GM21360 (cell line): ENCODE results near the gene STAT5A.
"Not testable (repeated sequence)": the region's sequence is repeated elsewhere in the genome, so short reads cannot be mapped to it uniquely, and the experiment has no call there.

Source experiments
- ATAC-seq: cut with Tn5 transposase; IDR thresholded peaks from one replicate; pipeline ENCODE4 v1.9.1; 2021; ENCODE audit warnings: mild to moderate bottlenecking, moderate library complexity; ENCODE audit not compliant: unreplicated experiment

The STAT5A gene

DNA sequence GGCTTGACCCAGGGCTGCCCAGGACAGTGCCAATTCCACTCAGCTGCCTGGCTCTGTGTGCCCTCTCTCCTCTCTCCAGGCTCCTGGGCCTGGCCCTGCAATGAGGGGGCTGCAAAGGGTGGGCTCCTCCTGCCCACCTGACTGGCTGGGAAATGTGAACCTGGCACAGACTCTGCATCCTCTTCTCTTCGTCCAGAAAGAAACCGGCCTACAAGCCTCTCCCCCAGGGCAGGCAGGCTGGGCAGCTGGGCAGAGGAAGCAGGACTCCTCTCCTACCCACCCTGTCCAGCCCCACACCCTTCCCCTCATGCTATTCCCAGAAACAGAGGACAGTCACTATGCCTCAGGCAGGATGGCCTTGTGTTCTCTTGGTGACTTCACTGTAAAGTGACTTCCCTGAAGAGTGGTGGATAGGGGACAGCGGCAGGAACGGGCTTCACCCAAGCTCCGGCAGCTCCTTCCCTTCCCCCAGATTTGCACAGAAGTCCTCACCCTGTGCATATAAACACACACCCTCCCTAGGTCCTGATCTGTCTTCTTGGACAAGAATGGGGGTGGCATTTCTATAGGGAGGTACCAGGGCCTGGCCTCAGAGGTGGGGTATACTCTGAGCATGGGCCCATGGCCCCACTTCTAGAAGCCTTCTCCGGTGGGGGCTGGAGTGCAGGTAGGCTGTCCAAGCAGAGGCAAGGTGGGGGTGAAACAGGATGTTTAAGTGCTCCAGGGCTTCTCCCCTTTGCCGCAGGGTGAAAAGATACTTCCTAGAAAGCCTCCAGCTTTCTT is 4.9 kb upstream of the STAT5A start:
- ATAC-seq, result no peak

DNA sequence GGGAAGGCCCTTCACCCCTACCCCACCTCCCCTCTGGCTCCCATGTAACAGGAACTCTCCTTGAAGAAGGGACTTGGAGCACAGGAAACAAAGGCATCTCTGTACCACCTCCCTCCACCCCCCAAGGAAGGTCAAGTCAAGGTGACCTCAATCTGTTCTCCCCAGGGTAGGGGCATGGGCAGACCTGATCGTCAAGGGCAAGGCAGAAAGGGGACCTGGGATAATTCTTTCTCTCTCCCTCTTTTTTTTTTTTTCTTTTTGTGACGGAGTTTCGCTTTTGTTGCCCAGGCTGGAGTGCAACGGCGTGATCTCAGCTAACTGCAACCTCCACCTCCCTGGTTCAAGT is 4.3 kb upstream of the STAT5A start:
- ATAC-seq, result no peak

DNA sequence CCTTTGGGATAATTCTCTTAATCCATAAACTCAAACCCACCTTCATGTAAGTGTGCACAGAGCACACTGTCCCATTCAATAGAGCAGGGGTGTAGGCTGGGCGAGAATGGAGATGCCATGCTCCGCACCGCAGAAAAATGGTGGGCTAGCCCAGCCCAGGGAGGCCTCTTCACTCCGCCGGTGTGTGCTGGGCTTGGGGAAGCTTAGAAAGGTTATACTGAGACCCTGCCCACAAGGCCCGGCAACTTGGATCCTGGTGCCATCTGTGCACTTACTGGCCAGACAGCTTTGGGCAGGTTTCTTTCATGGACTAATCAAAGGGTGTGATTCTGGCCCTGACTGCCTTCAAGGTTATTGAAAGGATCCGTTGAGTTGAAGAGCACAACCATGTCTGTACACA is 3.7 kb upstream of the STAT5A start:
- ATAC-seq, result no peak

DNA sequence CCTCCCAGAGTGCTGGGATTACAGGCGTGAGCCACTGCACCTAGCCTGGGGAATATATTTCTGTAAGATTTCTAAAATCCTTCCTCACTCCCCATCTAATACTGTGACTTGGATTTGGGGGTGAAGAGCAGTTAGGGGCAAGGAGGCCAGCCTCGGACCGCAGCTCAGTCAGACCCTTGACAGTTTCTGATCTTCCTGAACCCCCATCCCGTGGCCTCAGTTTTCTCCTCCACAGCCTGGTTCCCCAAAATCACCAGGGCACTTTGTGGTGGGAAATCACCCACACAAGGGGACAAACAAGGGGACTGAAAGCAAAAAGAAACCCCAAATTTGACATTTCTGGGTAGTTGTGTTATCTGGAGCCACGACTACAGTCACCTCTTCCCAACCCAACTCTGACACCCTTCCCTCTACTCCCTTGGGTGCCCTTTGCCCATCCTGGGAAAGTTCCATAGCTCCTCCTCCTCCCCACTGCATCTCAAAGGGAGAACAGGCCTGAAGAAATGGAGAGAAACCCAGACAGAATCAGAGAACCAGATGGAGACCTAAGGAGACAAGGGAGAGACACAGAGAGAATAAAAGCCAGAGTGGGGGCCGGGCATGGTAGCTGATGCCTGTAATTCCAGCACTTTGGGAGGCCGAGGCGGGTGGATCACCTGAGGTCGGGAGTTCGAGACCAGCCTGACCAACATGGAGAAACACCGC is 2.8 kb upstream of the STAT5A start:
- no peak for ATAC-seq

DNA sequence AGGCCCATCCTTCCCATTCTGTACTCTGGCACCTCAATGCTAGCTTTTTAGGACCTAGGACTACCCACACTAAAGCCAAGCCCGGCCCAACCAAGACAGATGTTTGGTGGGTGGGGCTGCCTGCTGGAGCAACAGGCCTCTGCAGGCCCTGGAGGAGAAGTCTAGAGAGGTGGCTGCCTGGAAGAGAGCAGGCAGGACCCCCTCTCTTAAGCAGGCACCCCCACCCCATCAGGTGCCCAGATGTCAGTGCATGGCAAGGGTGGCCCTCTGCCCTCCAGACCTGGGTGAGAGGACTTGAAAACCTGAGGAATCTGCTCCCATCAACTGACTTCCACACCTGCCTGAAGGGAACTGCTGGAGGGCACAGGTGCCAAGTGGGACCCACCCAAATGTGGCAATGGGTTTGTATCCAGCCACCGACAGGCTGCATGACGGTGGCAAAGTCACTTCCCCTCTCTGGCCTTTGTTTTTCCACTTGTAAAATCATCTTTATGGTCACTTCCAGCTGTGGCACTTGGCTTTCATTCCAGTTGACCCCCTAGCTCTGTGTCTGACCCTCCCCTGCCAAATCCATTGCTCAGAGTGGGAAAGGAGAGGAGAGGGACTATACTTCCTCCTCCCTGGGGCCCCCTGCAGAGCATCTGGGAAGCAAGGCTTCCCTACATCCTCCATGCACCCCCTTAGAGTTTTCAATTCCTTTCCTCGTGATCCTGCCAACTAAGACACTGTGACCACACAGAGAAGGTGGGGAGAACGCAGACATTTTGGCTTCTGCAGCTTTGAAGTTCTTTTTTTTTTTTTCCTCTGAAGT is 1.7 kb upstream of the STAT5A start:
- no peak for ATAC-seq

DNA sequence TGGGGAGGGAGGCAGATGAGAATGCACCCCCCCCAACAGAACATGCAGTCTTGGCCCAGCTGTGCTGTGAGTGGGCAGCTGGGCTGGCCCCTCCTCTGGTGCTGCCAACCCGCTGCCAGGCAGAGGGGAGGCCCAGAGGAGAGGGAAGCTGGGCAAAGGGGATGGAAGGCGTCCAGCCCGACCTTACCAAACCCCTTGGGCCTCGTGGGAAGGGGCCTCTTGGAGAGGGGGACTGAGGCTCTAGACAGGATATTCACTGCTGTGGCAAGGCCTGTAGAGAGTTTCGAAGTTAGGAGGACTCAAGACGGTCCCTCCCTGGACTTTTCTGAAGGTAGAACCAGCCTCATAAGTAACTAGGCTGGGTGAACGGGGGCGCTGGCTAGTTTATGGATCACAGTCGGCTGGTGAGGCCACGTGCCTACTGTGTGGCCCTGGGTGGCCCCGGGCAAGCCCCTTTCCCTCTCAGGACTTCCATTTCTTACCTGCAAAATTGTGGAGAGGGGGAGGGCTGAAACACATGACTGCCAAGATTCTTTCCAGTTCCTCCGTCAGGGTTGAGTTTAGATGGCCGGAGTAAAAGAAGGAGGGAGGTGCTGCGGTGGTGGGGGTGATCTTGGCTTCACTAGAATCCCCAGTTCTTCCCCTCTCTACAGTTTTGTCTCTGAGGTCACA is 857 bp upstream of the STAT5A start:
- no peak for ATAC-seq

DNA sequence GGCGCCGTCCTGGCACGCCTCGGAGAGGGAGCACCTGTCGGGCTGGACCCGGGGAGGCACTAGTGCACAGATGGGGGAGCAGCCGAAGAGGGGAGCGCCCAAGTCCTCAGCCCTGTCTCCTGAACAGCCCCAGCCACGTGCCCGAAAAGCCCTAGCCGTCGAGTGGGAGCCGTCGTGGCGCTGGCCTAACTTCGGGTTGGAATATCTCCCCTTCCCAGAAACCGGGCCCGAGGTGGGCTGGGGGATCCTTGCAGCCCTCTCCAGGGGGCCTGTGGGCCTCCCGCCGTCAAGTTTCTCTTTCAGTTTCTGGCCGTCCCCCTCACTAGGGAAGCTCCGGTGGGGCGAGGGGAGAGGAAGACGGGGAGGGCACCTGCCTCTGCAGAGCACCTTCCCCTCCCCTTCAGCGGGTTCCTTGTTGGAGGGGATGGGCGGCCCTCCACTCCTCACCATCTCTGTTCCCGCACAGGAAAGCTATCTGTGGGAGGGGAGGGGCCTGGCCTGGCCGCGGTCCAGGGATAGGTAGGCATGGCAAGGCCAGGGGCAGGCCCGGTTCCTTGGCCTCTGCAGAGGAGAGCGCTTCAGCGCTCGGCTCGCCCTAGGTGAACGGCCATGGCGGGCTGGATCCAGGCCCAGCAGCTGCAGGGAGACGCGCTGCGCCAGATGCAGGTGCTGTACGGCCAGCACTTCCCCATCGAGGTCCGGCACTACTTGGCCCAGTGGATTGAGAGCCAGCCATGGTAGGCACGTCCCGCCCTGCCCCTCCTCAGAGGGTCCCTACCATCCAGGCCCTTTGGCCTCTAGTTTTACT is 709 bp downstream of the STAT5A start:
- no peak for ATAC-seq

DNA sequence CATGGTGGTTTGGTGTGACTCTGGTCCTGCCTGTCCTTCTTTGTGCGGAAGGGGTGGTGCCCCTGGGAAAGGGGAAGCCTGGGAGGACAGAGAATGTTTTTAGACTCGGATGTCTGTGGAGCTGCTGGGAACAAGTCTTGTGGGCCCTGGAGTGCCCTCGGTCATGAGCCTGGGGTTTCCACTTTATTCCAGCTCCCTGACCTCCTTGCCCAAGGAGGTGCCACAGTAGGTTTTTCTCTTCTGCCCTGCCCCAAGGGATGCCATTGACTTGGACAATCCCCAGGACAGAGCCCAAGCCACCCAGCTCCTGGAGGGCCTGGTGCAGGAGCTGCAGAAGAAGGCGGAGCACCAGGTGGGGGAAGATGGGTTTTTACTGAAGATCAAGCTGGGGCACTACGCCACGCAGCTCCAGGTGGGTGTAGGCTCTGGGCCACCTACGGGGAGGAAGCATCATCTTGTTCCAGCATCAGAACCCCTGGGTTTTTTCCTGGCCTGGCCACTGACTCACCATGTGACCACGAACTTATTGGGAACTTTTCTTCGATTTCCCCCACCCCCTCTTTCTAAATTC is 1.4 kb downstream of the STAT5A start:
- ATAC-seq, result no peak

DNA sequence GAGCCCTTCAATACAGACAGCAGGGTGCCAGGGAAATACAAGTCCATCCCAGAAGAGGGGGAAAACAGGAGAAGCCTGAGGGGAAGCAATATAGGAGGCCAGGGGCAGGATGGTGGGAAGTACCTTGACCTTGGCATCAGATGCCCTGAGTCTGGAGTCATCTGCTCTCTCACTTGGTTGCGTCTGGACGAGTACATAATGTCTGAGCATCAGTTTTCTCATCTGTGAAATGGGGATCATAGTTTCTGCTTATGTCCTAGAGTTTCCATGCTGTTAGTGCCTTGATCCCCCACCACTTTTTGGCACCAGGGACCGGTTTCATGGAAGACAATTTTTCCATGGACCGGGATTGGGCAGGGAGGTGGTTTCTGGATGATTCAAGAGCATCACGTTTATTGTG is 2.3 kb downstream of the STAT5A start:
- ATAC-seq, result no peak

DNA sequence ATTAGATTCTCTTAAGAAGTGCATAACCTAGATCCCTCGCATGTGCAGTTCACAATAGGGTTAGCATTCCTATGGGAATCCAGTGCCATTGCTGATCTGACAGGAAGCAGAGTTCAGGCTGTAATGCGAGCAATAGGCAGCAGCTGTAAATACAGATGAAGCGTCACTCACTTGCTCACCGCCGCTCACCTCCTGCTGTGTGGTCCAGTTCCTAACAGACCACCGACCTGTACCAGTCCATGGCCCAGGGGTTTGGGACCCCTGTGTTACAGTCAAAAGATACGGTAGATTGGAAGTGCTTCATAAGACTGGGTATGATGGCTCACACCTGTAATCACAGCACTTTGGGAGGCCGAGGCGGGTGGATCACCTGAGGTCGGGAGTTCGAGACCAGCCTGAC is 2.8 kb downstream of the STAT5A start:
- no peak for ATAC-seq

DNA sequence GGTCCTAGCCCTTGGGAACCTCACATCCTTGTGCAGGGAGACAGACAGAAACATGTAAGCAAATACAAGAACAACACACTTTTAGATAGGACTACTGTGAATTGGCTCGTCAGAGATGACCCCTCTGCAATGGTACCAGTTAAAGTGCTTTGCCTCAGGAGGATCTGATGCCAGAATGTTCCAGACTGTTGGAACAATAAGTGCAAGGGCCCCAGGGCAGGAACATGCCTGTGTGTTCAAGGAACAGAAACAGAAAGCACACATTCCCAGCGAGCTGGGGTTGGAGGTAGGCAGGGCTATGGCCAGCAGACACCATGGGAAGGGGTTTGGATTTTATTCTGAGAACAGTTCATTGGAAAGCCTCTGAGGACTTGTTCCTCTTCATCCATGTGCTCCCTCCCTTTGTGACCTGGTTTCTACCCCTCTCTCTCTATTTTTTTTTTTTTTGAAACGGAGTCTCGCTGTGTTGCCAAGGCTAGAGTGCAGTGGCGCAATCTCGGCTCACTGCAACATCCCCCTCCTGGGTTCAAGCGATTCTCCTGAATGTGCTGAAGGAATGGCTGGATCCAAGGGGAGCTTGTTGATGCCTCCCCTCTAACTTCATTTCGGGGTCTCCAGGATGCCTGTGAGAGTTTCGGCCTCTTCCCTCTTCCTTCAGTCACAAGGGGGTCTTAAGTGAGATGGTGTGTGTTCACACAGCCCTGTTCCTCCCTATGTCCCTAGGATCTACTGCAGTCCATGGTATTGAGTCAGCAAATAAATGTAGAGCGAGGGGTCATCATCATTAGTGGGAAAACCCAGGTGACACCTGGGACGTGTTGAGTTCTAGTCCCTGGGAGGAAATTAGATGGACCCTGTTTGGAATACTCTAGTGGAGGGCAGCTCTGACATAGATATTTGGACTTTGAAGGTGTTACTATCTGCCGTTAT is 6.4 kb downstream of the STAT5A start:
- no peak for ATAC-seq

DNA sequence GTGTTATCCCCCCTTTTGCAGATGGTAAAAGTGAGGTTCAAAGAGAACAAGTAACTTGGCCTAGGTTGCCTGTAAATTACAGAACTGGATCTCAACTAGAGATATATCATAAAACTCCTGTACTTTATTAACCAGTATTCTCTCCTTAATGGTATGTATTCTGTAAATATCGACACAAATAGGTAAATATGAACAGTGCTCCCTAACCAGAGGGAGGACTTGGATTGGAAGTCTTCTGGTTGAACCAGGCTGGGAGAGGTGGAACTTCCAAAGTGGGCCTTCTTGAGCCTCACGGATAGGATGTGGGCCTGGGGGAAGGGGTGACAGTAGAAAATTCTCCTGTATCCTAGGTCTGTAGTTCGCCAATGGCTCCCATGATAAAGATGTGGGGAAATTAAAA is 7.7 kb downstream of the STAT5A start:
- ATAC-seq, result no peak

DNA sequence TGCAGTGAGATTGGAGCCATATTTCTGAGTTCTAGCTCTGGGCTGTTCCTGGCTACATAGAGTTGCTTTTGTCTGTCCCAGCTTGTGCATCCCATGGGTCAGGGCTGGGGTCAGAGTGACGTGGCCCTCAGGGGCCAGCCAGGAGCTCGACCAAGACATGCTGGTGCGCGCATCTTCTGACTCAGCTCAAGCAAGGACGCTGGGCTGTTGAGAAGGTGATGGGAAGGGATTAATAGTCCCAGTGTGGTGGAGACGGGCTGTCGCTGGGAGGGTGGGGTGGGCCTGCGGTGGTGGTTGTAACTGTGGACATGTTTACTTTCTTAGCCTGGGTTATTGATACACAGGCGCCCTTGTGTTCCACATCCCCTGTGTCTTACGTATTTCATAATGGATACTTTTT is 9.5 kb downstream of the STAT5A start:
- not testable (repeated sequence) for ATAC-seq

DNA sequence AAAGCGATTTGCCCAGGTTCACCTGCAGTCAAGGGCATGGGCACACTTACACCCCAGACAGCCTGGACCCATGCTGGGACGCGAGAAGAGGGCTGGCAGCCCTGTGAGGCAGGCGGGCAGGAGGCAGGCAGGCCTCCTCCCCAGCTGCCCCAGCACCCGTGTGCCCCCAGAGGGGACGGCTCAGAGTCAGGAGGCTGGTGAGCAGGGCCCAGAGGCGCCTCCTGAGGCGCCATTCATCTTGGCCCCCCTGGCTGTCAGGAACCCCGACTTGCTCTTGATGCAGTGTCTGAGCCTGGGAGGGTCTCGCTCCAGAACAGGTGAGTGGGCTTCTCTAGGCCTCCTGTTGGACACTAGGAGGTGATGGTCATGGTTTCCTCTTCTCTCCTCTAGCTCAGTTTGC is 11.1 kb downstream of the STAT5A start:
- ATAC-seq, result not testable (repeated sequence)

DNA sequence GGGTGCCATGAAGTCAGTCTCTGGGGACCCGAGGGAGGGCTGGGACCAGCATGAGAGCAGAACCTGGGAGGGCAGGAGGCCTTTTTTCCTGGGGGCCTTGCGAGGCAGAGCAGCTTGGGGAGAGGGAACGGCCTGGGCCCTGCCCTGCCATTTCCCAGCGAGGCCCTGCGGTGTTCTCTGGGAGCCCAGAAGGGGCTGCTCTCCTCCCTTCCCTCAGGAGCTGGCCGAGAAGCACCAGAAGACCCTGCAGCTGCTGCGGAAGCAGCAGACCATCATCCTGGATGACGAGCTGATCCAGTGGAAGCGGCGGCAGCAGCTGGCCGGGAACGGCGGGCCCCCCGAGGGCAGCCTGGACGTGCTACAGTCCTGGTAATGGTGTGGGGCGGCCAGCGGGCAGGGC is 11.6 kb downstream of the STAT5A start:
- ATAC-seq, result not testable (repeated sequence)

DNA sequence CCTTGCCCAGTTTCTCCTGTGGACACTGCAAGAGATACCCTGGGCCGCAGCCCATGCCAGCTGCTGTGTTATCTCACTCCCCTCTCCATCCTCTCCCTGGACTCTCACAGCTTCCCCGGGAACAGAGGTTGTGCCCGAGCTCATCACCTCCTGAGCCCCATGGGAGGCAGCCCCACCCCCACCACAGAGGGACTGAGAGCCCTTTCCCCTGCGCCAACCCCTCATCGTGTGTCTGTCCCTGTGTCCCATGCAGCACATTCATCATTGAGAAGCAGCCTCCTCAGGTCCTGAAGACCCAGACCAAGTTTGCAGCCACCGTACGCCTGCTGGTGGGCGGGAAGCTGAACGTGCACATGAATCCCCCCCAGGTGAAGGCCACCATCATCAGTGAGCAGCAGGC is 12.7 kb downstream of the STAT5A start:
- ATAC-seq, result no peak

DNA sequence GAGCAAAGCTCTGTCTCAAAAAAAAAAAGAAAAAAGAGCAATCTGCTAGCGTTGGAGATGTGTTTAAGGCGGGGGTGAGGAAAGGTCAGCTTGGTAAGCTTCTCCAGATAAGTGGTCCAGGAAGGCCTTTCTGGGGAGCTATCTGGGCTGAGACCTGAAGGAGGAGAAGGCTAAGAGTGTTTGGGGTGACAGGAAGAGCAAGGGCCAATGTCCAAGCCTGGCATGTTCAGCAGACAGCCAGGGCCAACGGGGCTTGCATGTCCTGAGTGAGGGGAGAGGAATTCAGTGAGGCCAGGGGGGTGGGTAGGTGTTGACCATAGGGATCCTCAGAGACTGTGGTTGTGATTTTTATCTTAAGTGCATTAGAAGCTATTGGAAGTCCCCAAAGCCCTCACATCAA is 15.4 kb downstream of the STAT5A start:
- no peak for ATAC-seq

DNA sequence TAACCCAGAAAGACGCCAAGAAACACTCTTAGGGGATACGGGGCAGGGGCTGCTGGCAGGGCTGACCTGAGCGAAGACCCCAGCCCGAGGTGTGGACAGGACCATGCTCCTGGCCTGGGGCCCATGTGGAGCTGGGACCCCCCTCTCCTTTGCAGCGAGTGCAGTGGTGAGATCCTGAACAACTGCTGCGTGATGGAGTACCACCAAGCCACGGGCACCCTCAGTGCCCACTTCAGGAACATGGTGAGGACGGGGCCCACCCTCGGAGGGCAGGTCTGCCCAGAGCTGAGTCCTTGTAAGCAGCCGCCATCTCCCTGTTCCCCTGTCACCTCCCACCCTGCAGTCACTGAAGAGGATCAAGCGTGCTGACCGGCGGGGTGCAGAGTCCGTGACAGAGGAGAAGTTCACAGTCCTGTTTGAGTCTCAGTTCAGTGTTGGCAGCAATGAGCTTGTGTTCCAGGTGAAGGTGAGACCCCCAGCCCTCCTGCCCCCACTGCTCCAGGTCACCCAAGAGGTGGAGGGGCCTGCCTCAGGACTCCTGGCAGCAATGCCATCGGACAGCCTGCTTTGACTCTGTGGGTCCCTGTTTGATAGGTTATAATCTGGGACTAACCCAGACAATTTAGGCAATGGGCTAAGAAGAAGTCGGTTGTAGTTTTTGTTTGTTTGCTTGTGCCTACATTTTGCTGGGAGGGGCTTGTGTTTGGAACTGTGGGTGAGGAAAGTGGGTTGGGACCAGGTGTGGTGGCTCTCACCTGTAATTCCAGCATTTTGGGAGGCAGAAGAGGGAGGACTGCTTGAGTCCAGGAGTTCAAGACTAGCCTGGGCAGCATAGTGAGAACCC is 16.1 kb downstream of the STAT5A start:
- no peak for ATAC-seq
